Muscle of back (tissue), 11 donors: Measurements from ENCODE around the gene SCN1B. TPM values are rescaled to one million over a fixed set of nuclear protein-coding genes. Genes with fewer than 3 reads are reported as not detected.
A peak's percentile ranks its signal among the peaks of the same experiment; 100 is the strongest.
"Not testable (repeated sequence)": the region's sequence is repeated elsewhere in the genome, so short reads cannot be mapped to it uniquely, and the experiment has no call there.

ENCODE experiments used
- DNase-seq, 3 donors: peaks; one replicate each; pipeline versions ENCODE4 v3.0.0 to v3.0.0-alpha.2; 2013
- polyA plus RNA-seq, 10 donors: library from polyadenylated mRNA; unstranded; fragments of 120-200 nt; gene quantifications; one replicate each; pipeline ENCODE4 v1.2.1, GENCODE V29; 2013; ENCODE audit not compliant: insufficient read length in 10 of 10

The SCN1B gene
- polyA plus RNA-seq, 10 donors: 1.9 to 7.8 (median 4.5) TPM

DNA sequence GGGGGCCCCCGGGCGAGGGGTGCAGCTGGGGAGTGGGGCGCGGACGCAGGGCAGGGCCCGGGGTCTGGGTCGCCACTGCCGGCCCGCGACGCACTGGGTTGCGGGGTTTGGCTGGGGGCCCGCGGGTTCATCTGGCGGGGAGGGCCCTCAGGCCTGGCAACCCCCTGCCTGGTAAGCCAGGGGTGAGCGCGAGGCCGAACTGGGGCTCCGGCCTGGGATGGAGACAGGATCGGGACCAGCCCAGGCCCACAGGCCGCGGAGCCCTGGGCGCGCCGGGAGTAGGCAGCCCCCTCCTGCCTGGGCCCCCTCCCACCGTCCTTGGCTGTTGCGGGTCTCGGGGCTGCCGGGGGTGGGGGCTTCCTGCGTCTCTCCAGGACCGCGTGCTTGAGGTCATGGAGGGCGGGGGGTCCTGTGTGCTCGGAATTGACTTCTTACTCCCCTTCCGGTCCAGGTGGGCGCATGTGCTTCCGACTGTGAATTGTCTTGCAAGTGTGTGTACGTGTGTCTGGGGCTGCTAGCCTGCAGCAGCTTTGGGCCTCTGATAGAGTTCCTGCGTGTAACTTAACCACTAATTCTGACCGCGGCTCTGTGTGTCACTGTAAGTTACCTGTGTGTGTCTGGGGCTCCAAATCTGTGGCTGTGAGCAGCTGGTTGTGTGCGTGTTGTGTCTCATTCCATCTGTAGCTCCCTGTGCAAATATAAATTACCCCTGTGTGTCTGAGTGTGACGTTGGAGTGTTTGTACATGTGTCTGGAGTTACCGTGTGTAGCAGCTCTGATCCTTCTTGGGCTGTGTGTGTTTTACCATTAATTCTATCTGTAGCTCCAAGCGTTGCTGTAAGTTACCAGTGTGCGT lies 29.4 kb upstream of the SCN1B start:
- peak; percentile 22 to 75 (median 43) for DNase-seq

DNA sequence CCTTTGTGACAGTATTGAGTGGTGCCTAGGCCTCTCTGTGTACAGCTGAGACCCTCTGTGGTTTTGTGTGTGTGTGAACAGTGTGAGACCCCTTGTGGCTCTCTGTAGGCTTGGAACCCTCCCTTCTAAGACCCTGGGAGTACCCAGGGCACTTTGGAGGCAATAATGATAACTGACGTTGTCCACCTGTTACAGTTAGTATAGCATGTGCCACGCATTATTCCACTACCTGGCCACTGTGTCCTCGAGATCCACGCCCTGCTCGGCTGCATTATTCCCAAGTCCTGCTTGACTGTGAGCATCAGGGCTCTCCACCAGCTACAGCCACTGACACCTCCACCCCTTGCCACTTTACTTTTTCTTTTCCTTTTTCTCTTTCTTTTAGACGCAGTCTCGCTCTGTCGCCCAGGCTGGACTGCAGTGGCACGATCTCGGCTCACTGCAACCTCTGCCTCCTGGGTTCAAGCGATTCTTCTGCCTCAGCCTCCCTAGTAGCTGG lies 28.2 kb upstream of the SCN1B start:
- no peak for DNase-seq

DNA sequence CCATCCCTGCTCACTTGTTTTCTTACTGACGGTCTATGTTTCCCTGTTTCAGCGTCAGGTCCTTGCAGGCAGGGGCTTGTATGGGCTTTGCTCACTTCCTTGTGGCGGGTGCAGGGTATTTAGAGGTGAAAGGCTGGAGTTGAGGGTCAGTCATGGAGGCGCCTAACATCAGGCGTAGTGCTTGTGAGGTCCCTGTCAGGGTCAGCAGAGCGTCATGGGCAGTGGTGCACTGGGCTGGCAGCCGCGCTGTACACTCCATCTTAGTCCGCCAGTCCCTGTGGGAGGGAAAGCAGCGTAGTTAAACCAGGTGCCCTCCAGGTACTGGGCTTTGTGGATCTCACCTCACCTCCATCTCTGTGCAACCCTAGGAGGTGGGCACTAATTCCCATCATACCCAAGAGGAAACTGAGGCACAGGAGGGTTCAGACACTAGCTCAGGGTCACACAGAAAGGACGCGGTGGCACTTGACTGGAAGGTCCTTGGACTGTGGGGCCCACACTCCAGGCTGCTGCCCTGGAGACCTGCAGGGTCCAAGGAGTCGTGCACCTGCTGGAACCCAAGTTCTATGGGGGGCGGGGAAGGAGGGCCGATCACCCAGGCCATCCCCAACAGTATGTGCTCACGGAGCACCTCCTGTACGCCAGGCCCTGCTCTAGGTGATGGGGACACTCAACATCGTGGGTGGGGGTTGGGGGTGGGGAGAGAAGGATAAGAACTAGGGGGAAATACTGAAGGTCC lies 25.6 kb upstream of the SCN1B start:
- no peak for DNase-seq

DNA sequence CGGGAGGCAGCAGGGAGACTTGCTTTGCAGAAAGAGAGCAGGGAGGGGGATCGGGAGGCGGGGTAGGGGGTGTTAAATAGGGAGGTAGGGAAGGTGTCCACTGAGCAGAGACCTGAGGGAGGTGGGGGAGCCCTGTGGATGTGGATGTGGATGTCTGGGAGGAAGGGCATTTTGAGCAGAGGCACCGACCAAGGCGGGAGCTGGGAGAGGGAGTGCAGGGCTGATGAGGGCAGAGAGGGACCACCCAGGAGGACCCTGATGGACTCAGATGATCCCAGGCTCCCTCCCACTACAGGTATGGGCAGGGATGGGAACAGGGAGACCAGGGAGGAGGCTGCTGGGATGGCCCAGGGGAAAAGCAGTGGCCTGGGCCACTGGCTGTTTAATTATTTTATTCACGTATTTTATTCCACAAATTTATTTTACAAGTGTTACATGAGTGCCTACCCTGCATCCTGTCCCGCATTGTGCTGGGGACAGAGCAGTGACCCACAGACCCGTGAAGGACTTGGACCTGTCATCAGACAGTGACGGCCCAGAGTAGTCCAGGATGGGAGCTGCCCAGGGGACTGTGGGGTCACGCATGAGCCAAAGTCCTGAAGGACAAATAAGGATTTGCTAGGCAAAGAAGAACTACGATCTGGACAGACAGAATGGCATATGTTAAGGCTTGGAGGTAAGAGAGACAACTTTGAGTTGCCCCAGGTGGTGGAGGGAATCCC lies 24.9 kb upstream of the SCN1B start:
- no peak for DNase-seq

DNA sequence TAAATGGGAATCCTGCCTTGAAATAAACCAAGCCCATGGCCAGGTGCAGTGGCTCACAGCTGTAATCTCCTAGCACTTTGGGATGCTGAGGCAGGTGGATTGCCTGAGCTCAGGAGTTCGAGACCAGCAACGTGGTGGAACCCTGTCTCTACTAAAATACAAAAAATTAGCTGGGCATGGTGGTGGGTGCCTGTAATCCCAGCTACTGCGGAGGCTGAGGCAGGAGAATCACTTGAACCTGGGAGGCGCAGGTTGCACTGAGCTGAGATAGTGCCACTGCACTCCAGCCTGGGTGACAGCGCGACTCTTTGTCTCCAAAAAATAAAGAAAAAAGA lies 24.3 kb upstream of the SCN1B start:
- not testable (repeated sequence) for DNase-seq

DNA sequence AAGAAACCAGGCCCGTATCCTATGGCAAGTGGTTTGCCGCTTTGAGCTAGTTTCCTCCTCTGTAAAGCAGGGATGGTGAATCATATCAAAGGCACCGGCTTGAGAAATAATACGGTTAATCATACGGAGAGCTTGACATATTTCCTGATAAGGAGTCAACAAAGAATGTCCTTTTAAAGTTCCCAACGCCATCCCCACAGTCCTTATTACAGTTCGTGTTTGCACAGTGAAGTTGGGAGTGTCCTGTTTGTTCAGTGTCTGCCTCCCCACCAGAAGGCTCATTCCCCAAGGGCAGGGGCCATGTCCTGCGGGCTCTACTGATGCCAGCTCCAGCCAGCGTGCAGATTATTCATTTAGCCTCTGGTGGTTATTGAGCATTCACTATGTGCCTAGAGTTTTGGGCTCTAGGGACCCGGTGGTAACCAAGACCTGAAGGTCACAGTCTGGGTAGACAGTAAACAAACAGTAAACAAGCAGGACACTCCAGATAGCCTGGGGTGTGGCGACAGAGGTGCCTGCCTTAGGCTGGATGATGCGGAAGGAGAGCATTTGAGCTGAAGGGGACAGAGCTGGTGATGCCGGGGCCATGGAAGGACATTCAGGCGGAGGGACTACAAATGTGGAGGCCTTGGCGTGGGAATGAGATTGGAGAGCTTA lies 23.8 kb upstream of the SCN1B start:
- no peak for DNase-seq

DNA sequence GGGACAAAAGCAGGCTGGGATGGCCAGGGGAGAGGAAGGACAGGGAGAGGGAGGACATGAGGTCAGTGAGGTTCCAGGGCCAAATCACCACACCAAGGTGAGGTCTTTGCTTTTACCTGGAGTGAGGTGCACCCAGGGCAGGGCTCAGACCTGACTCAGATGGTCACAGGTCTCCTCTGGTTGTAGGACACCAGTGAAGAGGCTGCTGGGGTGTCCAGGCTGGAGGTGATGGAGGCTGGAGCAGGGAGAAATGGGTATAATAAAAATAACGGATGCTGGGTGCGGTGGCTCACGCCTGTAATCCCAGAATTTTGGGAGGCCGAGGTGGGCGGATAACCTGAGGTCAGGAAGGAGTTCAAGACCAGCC lies 23.3 kb upstream of the SCN1B start:
- no peak for DNase-seq

DNA sequence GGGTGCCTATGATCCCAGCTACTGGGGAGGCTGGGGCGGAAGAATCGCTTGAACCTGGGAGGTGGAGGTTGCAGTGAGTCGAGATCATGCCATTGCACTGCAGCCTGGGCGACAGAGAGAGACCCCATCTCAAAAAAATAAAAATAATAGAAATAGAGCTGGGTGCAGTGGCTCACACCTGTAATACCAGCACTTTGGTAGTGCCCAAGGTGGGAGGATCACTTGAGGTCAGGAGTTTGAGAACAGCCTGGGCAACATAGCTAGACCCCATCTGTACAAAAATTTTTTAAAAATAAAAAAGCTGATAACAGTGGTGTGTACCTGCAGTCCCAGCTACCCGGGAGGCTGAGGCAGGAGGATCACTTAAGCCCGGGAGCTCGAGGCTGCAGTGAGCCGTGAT lies 22.8 kb upstream of the SCN1B start:
- not testable (repeated sequence) for DNase-seq

DNA sequence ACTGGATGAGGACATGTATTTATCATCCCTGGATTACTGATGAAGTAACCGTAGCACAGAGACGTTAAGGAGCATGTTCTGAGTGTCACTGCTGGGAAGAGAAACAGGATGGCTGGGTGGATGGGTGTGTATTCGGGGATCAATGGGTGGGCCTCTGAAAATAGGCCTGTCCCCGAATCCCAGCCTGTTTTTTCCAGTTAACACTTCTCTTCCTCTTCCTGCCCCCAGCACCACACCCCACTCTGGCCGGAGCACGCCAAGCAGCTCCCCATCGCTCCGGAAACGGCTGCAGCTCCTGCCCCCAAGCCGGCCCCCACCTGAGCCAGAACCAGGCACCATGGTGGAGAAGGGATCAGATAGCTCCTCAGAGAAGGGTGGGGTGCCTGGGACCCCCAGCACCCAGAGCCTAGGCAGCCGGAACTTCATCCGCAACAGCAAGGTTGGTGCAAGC lies 21.4 kb upstream of the SCN1B start:
- no peak for DNase-seq

DNA sequence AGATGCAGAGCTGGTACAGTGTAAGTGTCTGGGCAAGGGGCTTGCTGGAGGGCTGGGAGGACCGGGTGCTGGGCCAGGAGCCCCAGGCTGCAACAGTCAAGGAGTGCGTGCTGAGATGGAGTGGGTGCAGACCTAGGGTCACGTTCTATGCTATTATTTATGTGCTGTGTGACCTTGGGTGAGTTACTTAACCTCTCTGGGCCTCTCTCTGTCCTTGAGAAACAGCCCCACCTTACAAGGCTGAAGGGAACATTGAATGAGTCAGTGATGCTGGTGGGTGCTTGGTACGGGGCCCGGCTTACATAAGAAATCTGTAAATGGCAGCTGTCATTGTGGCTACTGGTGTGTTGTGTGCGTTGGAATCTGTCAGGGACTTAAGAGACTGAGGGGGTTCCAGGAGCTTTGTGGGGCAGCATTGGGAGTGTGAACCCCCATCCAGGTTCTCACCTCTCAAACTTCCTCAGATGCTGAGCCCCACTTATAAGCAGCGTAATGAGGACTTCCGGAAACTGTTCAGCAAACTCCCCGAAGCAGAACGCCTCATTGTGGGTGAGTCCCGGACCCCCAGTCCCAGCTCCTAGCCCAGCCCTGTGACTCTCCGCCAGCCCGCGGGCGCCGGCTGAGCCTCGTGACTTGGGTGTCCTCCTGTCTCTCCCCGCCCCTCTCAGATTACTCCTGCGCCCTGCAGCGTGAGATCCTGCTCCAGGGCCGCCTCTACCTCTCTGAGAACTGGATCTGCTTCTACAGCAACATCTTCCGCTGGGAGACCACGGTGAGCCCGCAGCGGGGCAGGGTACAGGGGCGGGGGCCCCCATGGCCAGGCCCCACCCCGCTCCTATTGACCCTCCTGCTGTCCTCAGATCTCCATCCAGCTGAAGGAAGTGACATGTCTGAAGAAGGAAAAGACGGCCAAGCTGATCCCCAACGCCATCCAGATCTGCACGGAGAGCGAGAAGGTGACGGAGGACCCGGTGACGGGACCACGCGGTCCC lies 20.6 kb upstream of the SCN1B start:
- DNase-seq: no peak

DNA sequence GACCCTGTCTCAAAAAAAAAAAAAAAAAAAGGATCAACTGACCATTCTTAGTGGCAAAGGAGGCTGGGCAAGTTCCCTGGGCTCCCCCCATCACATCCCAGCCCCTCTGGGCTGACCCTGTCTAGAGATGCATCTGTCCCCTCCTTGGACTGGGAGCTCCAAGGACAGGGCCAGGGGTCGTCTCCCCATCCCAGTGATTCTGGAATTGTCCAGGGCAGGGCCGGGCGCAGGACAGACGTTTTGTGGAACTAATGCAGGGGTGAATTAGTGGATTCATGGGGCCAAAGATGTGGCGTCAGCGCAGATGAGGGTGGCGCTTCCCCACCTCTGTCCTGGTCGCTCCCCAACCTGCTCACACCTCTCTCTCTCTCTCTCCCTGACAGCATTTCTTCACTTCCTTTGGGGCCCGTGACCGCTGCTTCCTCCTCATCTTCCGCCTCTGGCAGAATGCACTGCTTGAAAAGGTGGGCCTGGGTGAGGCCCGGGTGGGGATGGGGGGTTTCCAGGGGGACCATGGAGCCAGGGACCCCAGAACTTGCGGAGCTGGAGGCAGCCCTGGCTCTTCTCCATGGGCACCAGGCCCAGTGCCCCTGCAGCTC lies 19.1 kb upstream of the SCN1B start:
- no peak for DNase-seq

DNA sequence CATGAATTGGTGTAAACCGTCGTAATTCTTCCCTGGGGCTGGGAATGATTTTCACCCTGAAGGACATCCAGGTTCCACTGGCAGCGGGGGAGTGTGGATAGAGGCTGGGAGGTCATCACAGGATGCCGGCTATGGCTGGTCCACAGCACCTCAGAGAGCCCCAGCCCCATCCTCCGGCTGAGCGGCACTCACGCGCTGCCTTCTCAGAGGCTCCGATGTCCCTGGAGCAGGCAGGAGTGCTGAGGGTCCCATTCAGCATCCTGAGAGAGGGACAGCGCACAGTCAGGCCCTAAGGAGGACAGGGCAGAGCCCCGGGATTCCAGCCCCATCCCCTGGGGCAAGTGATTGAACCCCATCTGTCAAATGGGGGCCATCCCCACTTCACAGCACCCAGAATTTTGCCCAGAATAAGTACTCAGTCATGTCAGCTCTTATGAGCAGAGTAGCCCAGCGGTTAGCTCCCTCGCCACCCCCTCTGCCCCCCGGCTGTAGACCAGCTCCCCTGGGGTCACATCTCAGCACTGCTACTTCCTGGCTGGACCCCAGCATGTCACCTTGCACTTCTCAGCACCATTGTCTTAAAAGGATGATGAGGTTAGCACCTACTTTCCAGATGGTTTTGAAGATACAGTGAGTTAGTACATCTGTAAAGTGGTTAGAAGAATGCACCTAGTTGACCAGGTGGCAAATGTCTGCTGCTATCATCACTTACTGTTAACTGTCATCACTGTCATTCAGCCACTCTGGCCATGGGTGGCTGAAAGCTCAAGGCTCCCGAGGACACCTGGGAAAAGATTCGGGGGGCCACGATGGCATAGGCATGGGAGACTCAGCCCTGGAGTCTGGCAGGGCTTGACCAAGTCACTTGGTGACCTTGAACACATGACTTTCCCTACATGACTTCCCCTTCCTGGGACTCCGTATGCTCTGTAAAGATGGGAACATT lies 18.3 kb upstream of the SCN1B start:
- DNase-seq: no peak

DNA sequence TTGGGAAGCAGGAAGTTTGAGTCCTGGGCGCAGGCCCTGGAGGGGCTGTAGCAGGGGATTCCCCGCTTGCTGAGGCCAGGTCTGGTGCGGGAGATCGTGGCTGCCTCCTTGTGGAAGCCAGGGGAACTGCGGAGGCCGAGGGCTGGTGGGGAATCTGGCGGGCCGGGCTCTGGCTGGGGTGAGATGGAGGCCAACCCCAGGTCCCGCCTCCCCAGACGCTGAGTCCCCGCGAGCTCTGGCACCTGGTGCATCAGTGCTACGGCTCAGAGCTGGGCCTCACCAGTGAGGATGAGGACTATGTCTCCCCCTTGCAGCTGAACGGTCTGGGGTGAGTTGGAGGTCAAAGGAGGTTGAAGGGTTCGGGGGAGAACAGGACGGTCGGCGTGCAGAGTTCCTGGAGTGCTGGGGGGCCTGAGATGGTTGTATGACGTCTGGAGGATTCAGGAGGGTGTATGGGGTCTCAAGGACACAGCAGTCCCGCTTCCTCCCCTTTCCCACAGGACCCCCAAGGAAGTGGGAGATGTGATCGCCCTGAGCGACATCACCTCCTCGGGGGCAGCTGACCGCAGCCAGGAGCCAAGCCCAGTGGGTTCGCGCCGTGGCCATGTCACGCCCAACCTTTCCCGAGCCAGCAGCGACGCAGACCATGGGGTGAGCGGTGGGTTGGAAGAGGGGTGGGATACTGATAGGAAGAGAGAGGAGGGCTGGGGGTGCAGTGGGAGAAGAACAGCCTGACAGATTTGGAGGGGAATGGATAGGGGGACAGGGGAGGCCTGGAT lies 17.0 kb upstream of the SCN1B start:
- peak; percentile 38 to 81 (median 71) for DNase-seq

DNA sequence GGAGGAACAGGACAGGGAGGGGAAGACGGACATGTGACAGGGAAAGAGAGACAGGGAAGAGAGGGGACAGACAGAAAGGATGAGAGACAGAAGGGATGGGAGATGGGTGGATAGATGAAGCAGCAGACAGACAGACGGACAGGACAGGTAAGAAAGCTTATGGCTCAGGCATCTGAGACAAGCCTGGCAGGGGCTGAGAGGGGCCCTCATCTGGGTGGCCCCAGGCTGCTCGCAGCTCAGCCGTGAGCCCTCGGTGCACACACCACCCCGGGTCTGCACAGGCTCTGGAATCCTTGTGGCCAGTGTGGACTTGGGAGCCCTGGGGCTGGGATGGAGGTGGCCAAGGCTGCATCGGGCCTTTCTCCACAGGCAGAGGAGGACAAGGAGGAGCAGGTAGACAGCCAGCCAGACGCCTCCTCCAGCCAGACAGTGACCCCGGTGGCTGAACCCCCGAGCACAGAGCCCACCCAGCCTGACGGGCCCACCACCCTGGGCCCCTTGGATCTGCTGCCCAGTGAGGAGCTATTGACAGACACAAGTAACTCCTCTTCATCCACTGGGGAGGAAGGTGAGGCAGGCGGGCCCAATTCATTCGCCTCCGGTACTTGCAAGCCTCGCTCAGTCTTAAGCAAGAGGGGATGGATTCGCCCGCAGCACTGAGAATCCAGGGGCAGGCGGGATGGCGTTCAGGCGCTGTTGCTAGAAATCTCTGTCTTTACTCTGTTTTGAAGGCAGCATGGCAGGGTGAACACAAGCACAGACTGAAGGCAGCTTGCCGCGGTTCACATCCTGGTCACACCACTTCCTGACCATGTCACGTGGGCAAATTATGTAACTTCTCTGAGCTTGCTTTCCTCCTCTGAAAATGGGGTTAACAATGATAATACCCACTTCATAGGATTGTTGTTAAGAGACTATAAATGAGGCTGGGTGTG lies 16.2 kb upstream of the SCN1B start:
- no peak for DNase-seq

DNA sequence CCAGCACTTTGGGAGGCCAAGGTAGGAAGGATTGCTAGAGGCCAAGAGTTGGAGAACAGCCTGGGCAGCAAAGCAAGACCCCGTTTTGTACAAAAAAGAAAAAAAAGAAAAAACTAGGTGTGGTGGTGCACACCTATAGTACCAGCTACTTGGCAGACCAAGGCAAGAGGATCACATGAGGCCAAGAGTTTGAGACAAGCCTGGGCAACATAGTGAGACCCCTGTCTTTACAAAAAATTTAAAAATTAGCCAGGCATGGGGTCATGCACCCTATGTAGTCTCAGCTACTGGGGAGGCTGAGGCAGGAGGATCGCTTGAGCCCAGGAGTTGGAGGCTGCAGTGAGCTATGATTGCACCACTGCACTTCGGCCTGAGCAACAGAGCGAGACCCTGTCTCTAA lies 15.5 kb upstream of the SCN1B start:
- not testable (repeated sequence) for DNase-seq

DNA sequence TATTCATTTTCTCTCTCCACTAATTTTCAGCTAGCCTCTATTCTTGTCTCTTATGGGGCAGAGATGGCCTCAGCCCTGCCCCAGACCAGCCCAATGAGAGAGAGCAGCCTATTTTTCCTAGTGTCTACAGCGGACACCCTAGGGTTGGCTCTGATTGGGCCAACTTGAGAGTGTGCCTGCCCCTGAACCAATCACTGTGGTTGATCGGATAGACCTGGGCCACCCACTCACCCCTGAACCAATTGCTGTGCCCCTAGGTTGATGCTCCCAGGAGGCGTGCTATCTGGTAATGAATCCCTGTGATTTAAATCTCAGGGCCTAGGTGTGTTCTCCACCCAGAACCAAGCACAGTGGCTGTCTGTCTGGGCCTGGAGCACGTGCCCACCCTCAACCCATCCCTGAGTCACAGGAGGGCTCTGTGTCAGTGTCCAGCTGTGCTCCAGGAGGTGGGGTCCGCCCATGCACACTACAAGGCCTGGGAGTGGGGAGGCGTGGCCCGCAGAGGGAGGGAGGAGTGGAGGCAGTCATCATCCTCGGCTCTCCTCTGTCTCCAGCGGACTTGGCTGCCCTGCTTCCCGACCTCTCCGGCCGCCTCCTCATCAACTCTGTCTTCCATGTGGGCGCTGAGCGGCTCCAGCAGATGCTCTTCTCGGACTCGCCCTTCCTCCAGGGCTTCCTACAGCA lies 14.9 kb upstream of the SCN1B start:
- no peak for DNase-seq
